Hepatocyte (in vitro differentiated cells): ENCODE data around the gene CNTNAP2. TPM values are rescaled to one million over a fixed set of nuclear protein-coding genes. Genes with fewer than 3 reads are reported as not detected.

Experiments
- DNase-seq: peaks from one replicate; pipeline ENCODE4 v3.0.0-alpha.2; 2016; ENCODE audit warnings: low spot score
- H2AFZ ChIP-seq: fragments of 200-600 bp; sonication (generic); 2 replicates; pipeline ENCODE4 v1.6.0; 2016; ENCODE audit warnings: antibody characterized with exemption, mild to moderate bottlenecking
- H3K27ac ChIP-seq: fragments of 200-600 bp; sonication (generic); 2 replicates; pipeline ENCODE4 v1.5.1; 2016; ENCODE audit warnings: mild to moderate bottlenecking
- H3K27me3 ChIP-seq: fragments of 200-600 bp; sonication (generic); 2 replicates; pipeline ENCODE4 v1.6.1; 2016
- H3K36me3 ChIP-seq: fragments of 200-600 bp; sonication (generic); replicated peaks from 2 replicates; pipeline ENCODE4 v1.5.1; 2016; ENCODE audit warnings: low read depth; ENCODE audit not compliant: insufficient read depth
- H3K4me1 ChIP-seq: fragments of 200-600 bp; sonication (generic); 2 replicates; pipeline ENCODE4 v1.5.1; 2016; ENCODE audit warnings: mild to moderate bottlenecking, moderate library complexity; ENCODE audit not compliant: insufficient read depth
- H3K4me2 ChIP-seq: fragments of 200-600 bp; sonication (generic); 2 replicates; pipeline ENCODE4 v1.6.0; 2016
- H3K4me3 ChIP-seq: fragments of 200-600 bp; sonication (generic); 2 replicates; pipeline ENCODE4 v1.5.1; 2016; ENCODE audit warnings: mild to moderate bottlenecking
- H3K79me2 ChIP-seq: fragments of 200-600 bp; sonication (generic); 2 replicates; pipeline ENCODE4 v1.6.0; 2017; ENCODE audit warnings: mild to moderate bottlenecking
- H3K9me2 ChIP-seq: fragments of 200-600 bp; sonication (generic); replicated peaks from 2 replicates; pipeline ENCODE4 v1.6.0; 2017; ENCODE audit warnings: mild to moderate bottlenecking; ENCODE audit not compliant: insufficient read depth
- H3K9me3 ChIP-seq: fragments of 200-600 bp; sonication (generic); 2 replicates; pipeline ENCODE4 v1.5.1; 2016; ENCODE audit warnings: low read depth, mild to moderate bottlenecking
- H4K20me1 ChIP-seq: fragments of 200-600 bp; sonication (generic); 2 replicates; pipeline ENCODE4 v1.6.0; 2016; ENCODE audit warnings: mild to moderate bottlenecking; ENCODE audit not compliant: insufficient read depth, poor library complexity, severe bottlenecking
- CTCF ChIP-seq: fragments of 200-600 bp; sonication (generic); IDR thresholded peaks from 2 replicates; pipeline ENCODE4 v1.5.1; 2016; ENCODE audit warnings: antibody characterized with exemption, mild to moderate bottlenecking; ENCODE audit not compliant: poor library complexity
- EZH2 ChIP-seq: fragments of 200-600 bp; sonication (generic); IDR thresholded peaks from 2 replicates; pipeline ENCODE4 v1.6.1; 2016; ENCODE audit warnings: antibody characterized with exemption, mild to moderate bottlenecking, borderline replicate concordance
- EZH2phosphoT487 ChIP-seq: fragments of 200-600 bp; sonication (generic); IDR thresholded peaks from one replicate; pipeline ENCODE4 v1.6.1; 2018; ENCODE audit warnings: antibody characterized with exemption, mild to moderate bottlenecking, low read depth, moderate library complexity; ENCODE audit not compliant: unreplicated experiment, severe bottlenecking
- WGBS: methylation state at CpG from one replicate; pipeline ENCODE4 v1.1.6; 2016; ENCODE audit warnings: low lambda C conversion rate; ENCODE audit errors: missing lambda C conversion rate; 5-methylcytosine and 5-hydroxymethylcytosine counted together
- polyA plus RNA-seq: library from polyadenylated mRNA; unstranded; fragments of >200 nt; fragmentation: Nextera tagmentation; extraction: Ambion mirVana; gene quantifications from 2 replicates; pipeline ENCODE4 v1.2.1, GENCODE V29; 2016
- total RNA-seq: library from RNA; depleted of rRNA; stranded (reverse); fragments of >200 nt; gene quantifications from 2 replicates; pipeline ENCODE4 v1.2.3, GENCODE V29; 2014

Gene CNTNAP2
- total and polyA plus RNA-seq, 2 experiments from 2014 or later = 7.5 to 14.7 TPM

DNA sequence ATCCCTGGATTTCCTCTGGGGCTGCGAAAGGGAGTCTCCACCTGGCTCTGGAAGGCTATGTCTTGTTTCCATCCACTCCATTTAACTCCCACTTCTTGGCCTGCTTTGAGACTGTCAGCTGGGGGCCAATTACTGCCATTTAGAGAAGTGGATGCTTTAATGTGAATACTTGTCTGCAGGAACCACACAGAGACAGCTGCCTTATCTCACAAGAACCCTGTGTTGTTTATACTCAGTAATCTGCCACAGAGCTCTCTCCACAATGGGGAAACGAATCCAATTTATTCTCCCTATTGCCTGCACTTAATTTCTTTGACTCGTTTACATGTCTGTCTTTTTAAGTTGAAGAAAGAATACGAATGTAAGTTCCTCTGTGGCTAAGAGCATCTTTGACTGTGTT is 1687.0 kb downstream of the CNTNAP2 start:
- H3K4me1 ChIP-seq = no peaks in the 10 kb centered on the region
- no peak overlapping the region for H3K4me2 ChIP-seq
- WGBS = 19% methylated on average over 4 of the region's 4 CpGs
- no peak overlapping the region for H2AFZ ChIP-seq
- no peaks in the 10 kb centered on the region for H3K9me2 ChIP-seq
- TF ChIP-seq EZH2 (no peak), CTCF (no peak), EZH2phosphoT487 (no peak)
- H3K36me3 ChIP-seq = no peaks in the 10 kb centered on the region
- no peak overlapping the region for H3K27ac ChIP-seq
- H3K79me2 ChIP-seq = no peaks in the 10 kb centered on the region
- H3K9me3 ChIP-seq = no peaks in the 10 kb centered on the region
- no peaks in the 10 kb centered on the region for H3K27me3 ChIP-seq
- H4K20me1 ChIP-seq = no peaks in the 10 kb centered on the region
- no peak for DNase-seq
- no peak overlapping the region for H3K4me3 ChIP-seq

- no peak for TF ChIP-seq EZH2
- no peak for TF ChIP-seq CTCF
- no peak for TF ChIP-seq EZH2phosphoT487
Measured at GRCh38 chr7:147804032-147804431, 1687.4 kb downstream of the CNTNAP2 start.

GRCh38 chr7:147805996-147806576 is 1689.5 kb downstream of the CNTNAP2 start:
- Histone ChIP-seq H3K9me3 (no peaks in the 10 kb centered on the region), H3K27ac (no peak overlapping the region), H2AFZ (no peak overlapping the region), H3K36me3 (no peaks in the 10 kb centered on the region), H3K9me2 (no peaks in the 10 kb centered on the region), H3K4me1 (no peaks in the 10 kb centered on the region), H3K4me3 (no peak overlapping the region), H3K79me2 (no peaks in the 10 kb centered on the region), H3K27me3 (no peaks in the 10 kb centered on the region), H4K20me1 (no peaks in the 10 kb centered on the region), H3K4me2 (no peak overlapping the region)
- TF ChIP-seq EZH2 (no peak), EZH2phosphoT487 (no peak), CTCF (no peak)
- DNase-seq = no peak

More at GRCh38 chr7:147804032-147804431, 1687.4 kb downstream of the CNTNAP2 start:
- no peaks in the 10 kb centered on the region for H4K20me1 ChIP-seq
- no peaks in the 10 kb centered on the region for H3K9me2 ChIP-seq
- H3K4me3 ChIP-seq = no peak overlapping the region
- no peaks in the 10 kb centered on the region for H3K36me3 ChIP-seq
- H3K79me2 ChIP-seq = no peaks in the 10 kb centered on the region
- H3K4me1 ChIP-seq = no peaks in the 10 kb centered on the region
- no peak for DNase-seq
- no peaks in the 10 kb centered on the region for H3K27me3 ChIP-seq
- no peak overlapping the region for H3K4me2 ChIP-seq
- H2AFZ ChIP-seq = no peak overlapping the region
- no peak overlapping the region for H3K27ac ChIP-seq
- no peaks in the 10 kb centered on the region for H3K9me3 ChIP-seq

DNA sequence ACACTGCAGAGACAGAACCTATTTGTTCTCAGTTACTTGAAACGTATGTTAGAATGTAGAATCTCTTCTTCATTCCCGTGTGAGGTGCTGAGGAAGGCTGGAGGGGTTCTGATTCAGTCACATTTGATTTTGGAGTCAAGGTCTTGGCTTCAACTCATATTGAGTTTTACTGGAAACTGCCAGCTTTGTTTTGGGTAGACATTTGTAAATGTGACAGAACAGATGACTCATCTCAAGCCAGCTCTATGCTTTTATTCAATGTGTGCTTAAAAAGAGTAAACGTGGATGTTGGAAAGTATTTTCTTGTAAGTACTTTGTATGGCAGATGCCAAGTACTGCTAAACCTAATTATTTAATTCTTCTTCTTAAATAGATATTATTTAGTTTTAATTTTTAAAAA is 1693.2 kb downstream of the CNTNAP2 start:
- Histone ChIP-seq H3K4me3 (no peak overlapping the region), H3K4me1 (no peaks in the 10 kb centered on the region), H3K4me2 (no peak overlapping the region), H3K79me2 (no peaks in the 10 kb centered on the region), H3K9me2 (no peaks in the 10 kb centered on the region), H4K20me1 (no peaks in the 10 kb centered on the region), H3K27ac (no peak overlapping the region), H3K9me3 (no peaks in the 10 kb centered on the region), H3K27me3 (no peaks in the 10 kb centered on the region), H3K36me3 (no peaks in the 10 kb centered on the region), H2AFZ (no peak overlapping the region)
- no peak for DNase-seq
- 61% methylated on average over 3 of the region's 3 CpGs for WGBS
- TF ChIP-seq EZH2 (no peak), CTCF (no peak), EZH2phosphoT487 (no peak)
